Transverse colon (tissue), 4 donors: ENCODE measurements around the gene MTA1. TPM values are rescaled to one million over a fixed set of nuclear protein-coding genes. Genes with fewer than 3 reads are reported as not detected.

Source experiments
- DNase-seq: peaks from one replicate; pipeline ENCODE4 v3.0.0-alpha.2; 2019
- H3K27ac ChIP-seq, 4 donors: fragments of 200-600 bp; sonication (generic); 2 replicates each; pipeline ENCODE4 v1.5.1; 2016 to 2018; ENCODE audit warnings: inconsistent platforms in 4 of 4
- H3K27me3 ChIP-seq: fragments of 200-600 bp; sonication (generic); 2 replicates; pipeline ENCODE4 v1.5.1; 2017; ENCODE audit warnings: inconsistent platforms
- H3K36me3 ChIP-seq, 4 donors: fragments of 200-600 bp; sonication (generic); 2 replicates each; pipeline ENCODE4 v1.5.1; 2017 to 2019; ENCODE audit warnings: inconsistent platforms in 4 of 4
- H3K4me1 ChIP-seq, 4 donors: fragments of 200-600 bp; sonication (generic); 2 replicates each; pipeline ENCODE4 v1.5.1; 2017 to 2020; ENCODE audit warnings: inconsistent platforms in 4 of 4
- H3K4me3 ChIP-seq, 4 donors: fragments of 200-600 bp; sonication (generic); 1 replicate in 1 of 4; 2 replicates in 3 of 4; pipeline versions ENCODE4 v1.5.1 to v1.6.1; 2017 to 2019; ENCODE audit warnings: inconsistent platforms in 4 of 4
- H3K9me3 ChIP-seq, 2 donors: fragments of 200-600 bp; sonication (generic); 2 replicates each; pipeline ENCODE4 v1.5.1; 2017 to 2019; ENCODE audit warnings: inconsistent platforms in 2 of 2
- EP300 ChIP-seq: sonication (generic); formaldehyde crosslinking; IDR thresholded peaks from one replicate; pipeline ENCODE4 v1.6.1; 2017; ENCODE audit warnings: antibody characterized with exemption, low read depth
- POLR2A ChIP-seq: fragments of 450-650 bp; IDR thresholded peaks from one replicate; pipeline ENCODE4 v1.6.1; 2016; ENCODE audit warnings: antibody characterized with exemption, mild to moderate bottlenecking, moderate library complexity
- POLR2AphosphoS5 ChIP-seq, 3 donors: sonication (generic); formaldehyde crosslinking; IDR thresholded peaks; one replicate each; pipeline ENCODE4 v1.6.1; 2016; ENCODE audit warnings: antibody characterized with exemption in 3 of 3
- WGBS, 2 donors: methylation state at CpG; one replicate each; pipeline ENCODE4 v1.1.5; 2018; ENCODE audit warnings: low coverage in 1 of 2; 5-methylcytosine and 5-hydroxymethylcytosine counted together
- in situ Hi-C, 4 donors: fragments of 200-750 bp; cut with MboI; loops; one replicate each; pipeline versions ENCODE4 v1.15.0 to v1.15.1; 2017; ENCODE audit warnings: low sequenced_read_pairs in 3 of 4, low pct_ligation_motif_present in 1 of 4, low pct_unique_long_range_greater_than_20kb in 1 of 4
- intact Hi-C: fragments of 100-400 bp; cut with DNase I; formaldehyde crosslinking; loops from one replicate; pipeline ENCODE4 v1.15.1; 2023; ENCODE audit warnings: low total_unique reads
- total RNA-seq, 4 donors: library from RNA; depleted of rRNA; stranded (reverse); fragments of >200 nt; gene quantifications; one replicate each; pipeline ENCODE4 v1.1.0, GENCODE V29; 2016
- TF ChIP-seq, protein P1 (sequence below), 5 experiments: fragments of 200-600 bp in 3 of 5; fragments of 450-650 bp in 2 of 5; sonication (generic) in 3 of 5; IDR thresholded peaks; 1 replicate in 2 of 5; 2 replicates in 3 of 5; pipeline ENCODE4 v1.5.1; 2016 to 2017; ENCODE audit warnings: antibody characterized with exemption in 5 of 5, inconsistent platforms in 3 of 5, mild to moderate bottlenecking in 2 of 5, moderate library complexity in 1 of 5

Gene MTA1
- total RNA-seq, 4 donors from 2014 or later: 79.4 to 293 (median 106) TPM

DNA sequence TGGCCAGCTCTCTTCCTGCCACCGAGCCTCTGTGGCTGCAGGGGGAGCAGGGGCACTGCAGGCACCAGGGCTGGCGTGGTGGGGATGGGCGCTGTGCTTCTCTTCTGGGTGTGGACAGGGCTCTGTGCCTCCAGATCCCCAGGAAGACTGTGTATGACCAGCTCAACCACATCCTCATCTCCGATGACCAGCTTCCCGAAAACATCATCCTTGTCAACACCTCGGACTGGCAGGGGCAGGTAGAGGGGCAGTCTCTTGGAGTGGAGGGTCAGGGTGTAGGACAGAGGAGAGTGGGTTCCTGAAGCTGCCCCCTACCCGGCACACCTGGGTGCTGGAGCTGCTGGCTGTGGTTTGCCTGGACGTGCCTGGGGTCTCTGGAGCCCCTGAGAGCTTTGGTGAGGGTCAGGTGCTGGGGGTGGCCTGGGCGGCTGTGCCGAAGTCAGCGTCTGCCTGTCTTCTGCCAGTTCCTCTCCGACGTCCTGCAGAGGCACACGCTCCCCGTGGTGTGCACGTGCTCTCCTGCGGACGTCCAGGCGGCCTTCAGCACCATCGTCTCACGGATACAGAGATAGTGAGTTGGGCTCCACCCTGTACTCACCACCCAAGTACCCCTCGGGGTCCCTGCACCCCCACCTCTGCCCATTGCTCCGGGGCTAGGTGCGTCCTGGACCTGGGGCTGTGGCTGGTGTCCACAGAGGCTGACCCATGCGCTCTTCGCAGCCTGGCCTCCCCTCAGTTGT is 37.1 kb upstream of the MTA1 start:
- H3K36me3 ChIP-seq: peaks cover 0 to 8% (median 0%) of the 10 kb centered on the region in 4 donors
- DNase-seq: no peak
- no peaks in the 10 kb centered on the region for H3K4me1 ChIP-seq
- H3K27me3 ChIP-seq: no peaks in the 10 kb centered on the region
- no peak for TF ChIP-seq POLR2A
- no peak for TF ChIP-seq POLR2AphosphoS5 (IDR thresholded peaks at IDR 0.05)
- TF ChIP-seq, protein P1, sequence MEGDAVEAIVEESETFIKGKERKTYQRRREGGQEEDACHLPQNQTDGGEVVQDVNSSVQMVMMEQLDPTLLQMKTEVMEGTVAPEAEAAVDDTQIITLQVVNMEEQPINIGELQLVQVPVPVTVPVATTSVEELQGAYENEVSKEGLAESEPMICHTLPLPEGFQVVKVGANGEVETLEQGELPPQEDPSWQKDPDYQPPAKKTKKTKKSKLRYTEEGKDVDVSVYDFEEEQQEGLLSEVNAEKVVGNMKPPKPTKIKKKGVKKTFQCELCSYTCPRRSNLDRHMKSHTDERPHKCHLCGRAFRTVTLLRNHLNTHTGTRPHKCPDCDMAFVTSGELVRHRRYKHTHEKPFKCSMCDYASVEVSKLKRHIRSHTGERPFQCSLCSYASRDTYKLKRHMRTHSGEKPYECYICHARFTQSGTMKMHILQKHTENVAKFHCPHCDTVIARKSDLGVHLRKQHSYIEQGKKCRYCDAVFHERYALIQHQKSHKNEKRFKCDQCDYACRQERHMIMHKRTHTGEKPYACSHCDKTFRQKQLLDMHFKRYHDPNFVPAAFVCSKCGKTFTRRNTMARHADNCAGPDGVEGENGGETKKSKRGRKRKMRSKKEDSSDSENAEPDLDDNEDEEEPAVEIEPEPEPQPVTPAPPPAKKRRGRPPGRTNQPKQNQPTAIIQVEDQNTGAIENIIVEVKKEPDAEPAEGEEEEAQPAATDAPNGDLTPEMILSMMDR (IDR thresholded peaks at IDR 0.05): no peak
- TF ChIP-seq EP300: no peak
- intact Hi-C loops: no loop called here
- H3K4me3 ChIP-seq: no peak overlapping the region
- 93% methylated on average over 26 of the region's 26 CpGs; no CpG with 5 or more reads in 1 of the 2 donors for WGBS, 2 donors
- H3K27ac ChIP-seq: no peak overlapping the region
- in situ Hi-C loops: no loop called here
- no peaks in the 10 kb centered on the region for H3K9me3 ChIP-seq

DNA sequence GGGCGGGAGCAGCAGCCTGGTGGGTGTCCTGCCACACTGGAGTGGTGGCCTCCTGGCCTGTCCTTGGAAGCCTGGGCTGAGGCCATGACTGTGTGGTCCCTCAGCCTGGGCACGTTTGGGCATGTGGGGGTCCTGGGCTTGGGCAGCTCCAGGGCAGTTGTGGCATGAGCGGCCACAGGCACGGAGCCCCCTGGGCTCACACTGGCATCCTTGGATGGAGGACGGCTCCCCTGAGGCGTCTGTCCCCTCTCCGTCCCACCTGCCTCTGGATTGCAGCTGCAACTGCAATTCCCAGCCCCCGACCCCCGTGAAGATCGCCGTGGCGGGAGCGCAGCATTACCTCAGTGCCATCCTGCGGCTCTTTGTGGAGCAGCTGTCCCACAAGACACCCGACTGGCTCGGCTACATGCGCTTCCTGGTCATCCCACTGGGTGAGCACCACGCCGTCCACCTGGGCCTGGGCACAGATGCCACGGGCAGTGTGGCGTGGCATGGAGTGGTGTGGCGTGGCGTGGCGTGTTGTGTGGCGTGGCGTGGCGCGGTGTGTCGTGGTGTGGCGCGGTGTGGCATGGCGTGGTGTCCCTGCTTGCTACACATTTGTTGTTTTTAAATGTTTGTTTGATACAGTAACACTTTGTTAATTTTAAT is 36.4 kb upstream of the MTA1 start:
- in situ Hi-C loops: no loop called here
- no peaks in the 10 kb centered on the region for H3K4me1 ChIP-seq
- TF ChIP-seq EP300 (no peak), POLR2A (no peak), POLR2AphosphoS5 (IDR thresholded peaks at IDR 0.05) (no peak)
- TF ChIP-seq, protein P1 (IDR thresholded peaks at IDR 0.05): no peak
- H3K36me3 ChIP-seq: peaks cover 0 to 8% (median 0%) of the 10 kb centered on the region in 4 donors
- H3K9me3 ChIP-seq: no peaks in the 10 kb centered on the region
- H3K4me3 ChIP-seq: no peak overlapping the region
- H3K27me3 ChIP-seq: no peaks in the 10 kb centered on the region
- H3K27ac ChIP-seq: no peak overlapping the region
- DNase-seq: no peak
- 95% methylated on average over 32 of the region's 32 CpGs; no CpG with 5 or more reads in 1 of the 2 donors for WGBS, 2 donors
- intact Hi-C loops: no loop called here

DNA sequence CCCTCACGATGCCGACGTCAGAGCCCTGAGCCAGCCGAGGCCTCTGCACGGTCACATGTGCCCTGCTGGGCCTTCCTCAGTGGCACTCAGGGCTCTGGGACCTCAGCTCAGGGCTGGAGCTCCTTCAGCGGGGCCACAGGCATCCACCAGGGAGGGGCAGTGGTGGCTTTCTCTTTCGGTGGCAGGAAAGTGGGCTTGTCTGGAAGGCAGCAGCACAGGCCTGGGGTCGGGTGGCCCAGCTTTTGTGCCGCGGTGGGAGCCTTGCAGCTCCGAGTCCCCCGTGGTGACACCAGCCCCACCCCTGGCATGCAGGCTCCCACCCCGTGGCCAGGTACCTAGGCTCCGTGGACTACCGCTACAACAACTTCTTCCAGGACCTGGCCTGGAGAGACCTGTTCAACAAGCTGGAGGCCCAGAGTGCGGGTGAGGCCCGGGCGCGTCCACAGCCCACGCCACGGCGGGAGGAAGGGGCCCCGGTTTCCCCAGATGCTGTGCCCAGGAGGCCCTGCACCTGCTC is 35.5 kb upstream of the MTA1 start:
- H3K9me3 ChIP-seq: no peaks in the 10 kb centered on the region
- TF ChIP-seq EP300: no peak
- no peak for TF ChIP-seq POLR2AphosphoS5 (IDR thresholded peaks at IDR 0.05)
- TF ChIP-seq, protein P1 (IDR thresholded peaks at IDR 0.05): no peak
- TF ChIP-seq POLR2A: no peak
- intact Hi-C loops (no loop called here), in situ Hi-C loops (no loop called here)
- no peaks in the 10 kb centered on the region for H3K4me1 ChIP-seq
- WGBS, 2 donors: 70 to 92% methylated on average over 2 to 20 of the region's 23 CpGs
- DNase-seq: no peak
- H3K27ac ChIP-seq: no peak overlapping the region
- no peaks in the 10 kb centered on the region for H3K27me3 ChIP-seq
- H3K4me3 ChIP-seq: no peak overlapping the region
- peaks cover 0 to 8% (median 0%) of the 10 kb centered on the region in 4 donors for H3K36me3 ChIP-seq

DNA sequence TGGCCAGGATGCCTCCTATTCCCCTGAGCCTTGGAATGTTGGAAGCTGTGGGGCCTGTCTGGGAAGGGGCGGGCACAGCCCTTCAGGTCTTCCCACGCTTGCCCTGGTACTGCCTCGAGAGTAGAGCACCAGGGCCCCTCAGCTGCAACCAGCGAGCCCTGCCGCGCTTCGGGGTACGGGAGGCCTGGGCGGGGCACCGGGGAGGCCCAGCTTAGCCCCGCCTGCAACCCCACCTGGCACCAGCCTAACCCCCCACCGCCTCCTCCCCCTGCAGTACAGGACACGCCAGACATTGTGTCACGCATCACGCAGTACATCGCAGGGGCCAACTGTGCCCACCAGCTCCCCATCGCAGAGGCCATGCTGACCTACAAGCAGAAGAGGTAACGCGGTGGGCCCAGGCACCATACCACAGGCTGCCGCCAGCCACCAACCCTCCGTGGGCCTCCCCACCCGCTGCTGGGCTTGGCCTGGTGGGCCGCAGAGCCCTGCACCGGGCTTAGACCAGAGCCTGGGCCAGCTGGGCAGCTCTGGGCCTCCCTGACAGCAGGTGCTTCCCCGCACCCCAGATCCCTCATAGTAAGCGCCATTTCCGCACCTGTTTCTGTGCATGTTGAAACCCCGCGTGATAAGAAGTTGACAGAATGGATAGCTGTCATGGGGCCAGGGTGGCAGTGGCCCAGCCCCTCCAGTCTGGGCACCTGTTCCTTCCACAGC is 34.9 kb upstream of the MTA1 start:
- WGBS, 2 donors: 95% methylated on average over 29 of the region's 29 CpGs; no CpG with 5 or more reads in 1 of the 2 donors
- in situ Hi-C loops (no loop called here), intact Hi-C loops (no loop called here)
- Histone ChIP-seq H3K4me3 (no peak overlapping the region), H3K27me3 (no peaks in the 10 kb centered on the region), H3K27ac (no peak overlapping the region), H3K36me3 (peaks cover 0 to 8% (median 0%) of the 10 kb centered on the region in 4 donors), H3K9me3 (no peaks in the 10 kb centered on the region), H3K4me1 (no peaks in the 10 kb centered on the region)
- DNase-seq: no peak
- TF ChIP-seq, protein P1 (IDR thresholded peaks at IDR 0.05): no peak
- TF ChIP-seq POLR2AphosphoS5 (IDR thresholded peaks at IDR 0.05): no peak
